GM10266 (cell line): ENCODE results near the gene TSPOAP1.

ENCODE experiments used
- DNase-seq: peaks from one replicate; pipeline ENCODE4 v3.0.0; 2012; ENCODE audit errors: extremely low spot score
- TF ChIP-seq, protein P1 (sequence below): IDR thresholded peaks from 2 replicates; pipeline ENCODE4 v1.5.1; 2012; ENCODE audit warnings: mild to moderate bottlenecking, low read depth; ENCODE audit not compliant: control insufficient read depth, insufficient read depth; ENCODE audit errors: missing control alignments

Gene TSPOAP1

DNA sequence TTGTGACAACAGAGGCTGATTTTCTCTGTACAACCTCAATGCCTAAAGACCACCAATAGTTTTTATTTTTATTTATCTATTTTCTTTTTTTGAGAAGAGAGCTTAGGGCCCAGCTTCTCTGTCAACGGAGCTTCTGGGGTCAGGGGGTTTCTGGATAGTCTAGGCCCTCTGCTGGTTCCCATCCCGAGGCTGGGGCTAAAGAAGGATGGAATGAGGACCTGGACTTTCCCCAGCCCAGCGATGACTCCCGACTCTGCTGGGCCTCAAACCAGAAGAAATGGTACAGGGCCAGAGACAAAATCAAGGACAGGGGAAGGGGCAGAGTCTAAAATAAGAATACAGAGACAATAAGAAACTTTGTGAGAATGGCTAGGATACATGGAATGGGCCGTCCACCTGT is 5.7 kb upstream of the TSPOAP1 start:
- DNase-seq: no peak
- TF ChIP-seq, protein P1, sequence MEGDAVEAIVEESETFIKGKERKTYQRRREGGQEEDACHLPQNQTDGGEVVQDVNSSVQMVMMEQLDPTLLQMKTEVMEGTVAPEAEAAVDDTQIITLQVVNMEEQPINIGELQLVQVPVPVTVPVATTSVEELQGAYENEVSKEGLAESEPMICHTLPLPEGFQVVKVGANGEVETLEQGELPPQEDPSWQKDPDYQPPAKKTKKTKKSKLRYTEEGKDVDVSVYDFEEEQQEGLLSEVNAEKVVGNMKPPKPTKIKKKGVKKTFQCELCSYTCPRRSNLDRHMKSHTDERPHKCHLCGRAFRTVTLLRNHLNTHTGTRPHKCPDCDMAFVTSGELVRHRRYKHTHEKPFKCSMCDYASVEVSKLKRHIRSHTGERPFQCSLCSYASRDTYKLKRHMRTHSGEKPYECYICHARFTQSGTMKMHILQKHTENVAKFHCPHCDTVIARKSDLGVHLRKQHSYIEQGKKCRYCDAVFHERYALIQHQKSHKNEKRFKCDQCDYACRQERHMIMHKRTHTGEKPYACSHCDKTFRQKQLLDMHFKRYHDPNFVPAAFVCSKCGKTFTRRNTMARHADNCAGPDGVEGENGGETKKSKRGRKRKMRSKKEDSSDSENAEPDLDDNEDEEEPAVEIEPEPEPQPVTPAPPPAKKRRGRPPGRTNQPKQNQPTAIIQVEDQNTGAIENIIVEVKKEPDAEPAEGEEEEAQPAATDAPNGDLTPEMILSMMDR: no peak

DNA sequence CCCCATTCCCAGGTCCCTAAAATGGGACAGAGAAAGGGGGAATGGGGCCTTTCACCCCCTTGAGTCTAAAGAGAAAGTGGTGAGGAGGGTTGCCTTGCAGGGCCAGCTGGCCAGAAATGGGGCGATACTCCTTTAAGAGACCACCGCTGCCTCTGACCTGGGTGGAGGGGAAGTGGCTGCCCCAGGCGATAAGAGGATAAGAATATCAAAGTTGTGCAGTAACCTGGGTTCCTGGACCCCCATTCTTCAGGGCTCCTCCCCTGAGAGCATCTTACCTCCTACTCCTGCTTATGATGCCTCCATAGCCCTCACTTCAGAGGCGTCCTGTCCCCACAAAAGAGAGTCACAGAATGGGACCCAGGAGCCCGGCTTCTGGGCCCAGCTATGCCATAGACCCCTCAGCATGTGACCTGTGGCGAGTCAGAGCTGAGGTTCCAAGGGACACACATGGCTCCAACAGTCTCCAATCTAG is 5.2 kb upstream of the TSPOAP1 start:
- DNase-seq: no peak
- TF ChIP-seq, protein P1: no peak

DNA sequence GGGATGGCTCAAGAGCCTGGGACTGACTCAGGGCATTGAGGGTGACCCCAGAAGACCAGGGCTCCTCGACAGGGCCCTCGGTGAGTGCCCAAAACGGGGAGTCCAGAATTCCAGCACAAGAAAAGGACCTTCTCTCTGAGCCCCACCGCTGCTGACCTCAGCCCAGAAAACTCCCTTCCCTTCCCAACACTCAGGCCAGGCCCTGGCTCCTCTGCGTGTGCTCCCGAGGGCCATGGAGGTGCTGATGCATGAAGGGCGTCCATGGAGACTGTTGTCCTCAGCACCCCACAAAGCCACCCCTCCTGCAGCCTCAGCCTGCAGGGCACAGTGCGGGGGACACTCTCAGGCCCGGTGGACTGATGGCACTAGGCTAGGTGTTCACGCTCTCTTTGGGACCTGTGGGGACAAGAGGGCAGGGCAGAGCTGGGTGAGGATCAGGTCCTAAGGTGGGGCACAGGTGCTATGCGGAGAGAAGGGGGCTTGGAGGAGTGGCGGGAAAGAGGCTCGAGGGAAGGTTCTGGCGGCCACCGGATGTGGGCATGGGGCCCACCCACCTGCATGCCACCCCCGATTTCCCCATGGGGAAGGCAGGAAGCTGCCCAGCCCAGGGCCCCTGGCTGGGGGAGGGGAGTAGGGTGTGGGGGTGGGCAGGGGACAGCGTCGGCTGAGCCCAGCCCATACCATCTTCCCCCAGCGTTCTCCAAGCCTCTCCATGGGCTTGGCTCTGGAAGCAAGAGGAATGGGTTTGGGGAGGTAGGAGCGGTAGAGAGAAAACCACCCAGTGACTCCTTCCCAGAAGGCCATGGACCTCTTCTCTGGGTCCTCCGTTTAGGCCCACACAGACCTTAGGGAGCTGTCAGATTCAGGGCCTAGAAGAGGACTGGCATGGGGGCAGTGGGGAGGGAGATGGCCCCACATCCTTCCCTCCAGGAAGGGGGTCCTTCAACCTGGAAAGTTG is 4.5 kb upstream of the TSPOAP1 start:
- TF ChIP-seq, protein P1: no peak
- no peak for DNase-seq

DNA sequence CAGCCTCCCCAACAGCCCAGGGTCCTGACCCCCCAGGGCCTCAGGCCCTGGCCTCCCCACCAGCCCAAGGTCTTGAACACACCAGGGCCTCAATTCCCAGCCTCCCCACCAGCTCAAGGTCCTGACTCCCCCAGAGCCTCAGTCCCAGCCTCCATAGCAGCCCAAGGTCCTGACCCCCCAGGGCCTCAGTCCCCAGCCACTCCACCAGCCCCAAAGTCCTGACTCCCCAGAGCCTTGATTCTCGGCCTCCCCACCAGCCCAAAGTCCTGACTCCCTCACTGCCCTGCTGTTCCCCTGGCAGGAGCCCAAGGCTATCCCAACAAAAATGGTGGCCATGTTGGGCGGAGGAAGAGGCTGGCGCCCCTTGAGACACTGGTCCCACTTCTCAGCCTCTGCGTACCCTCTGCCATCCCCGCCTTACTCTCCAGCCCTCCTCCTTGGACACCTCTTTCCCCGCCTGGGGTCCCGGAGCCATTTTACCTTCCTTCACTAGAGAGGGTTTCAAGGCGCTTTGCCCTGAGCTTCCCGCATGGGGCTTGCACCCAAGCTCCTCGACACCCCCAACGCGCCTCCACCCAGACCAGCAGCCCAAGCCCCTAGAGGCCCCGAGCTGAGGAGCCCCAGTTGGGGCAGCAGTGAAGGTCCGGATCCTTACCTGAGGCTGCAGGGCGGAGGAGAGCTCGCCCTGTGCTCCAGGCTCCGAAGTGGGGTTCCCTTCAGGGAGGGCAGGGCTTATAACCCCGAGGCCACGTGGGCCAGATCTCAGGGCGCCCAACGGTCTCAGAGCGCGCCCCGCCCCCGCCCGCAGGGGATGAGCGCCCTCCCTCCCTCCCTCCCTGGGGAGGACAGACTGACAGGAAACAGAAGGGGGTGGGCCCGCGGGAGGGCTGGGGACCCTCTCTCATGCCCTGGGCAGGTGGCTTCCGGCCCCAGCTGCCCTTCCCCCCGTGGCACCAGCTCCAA is 3.5 kb upstream of the TSPOAP1 start:
- DNase-seq: peak; percentile 74
- TF ChIP-seq, protein P1: no peak

DNA sequence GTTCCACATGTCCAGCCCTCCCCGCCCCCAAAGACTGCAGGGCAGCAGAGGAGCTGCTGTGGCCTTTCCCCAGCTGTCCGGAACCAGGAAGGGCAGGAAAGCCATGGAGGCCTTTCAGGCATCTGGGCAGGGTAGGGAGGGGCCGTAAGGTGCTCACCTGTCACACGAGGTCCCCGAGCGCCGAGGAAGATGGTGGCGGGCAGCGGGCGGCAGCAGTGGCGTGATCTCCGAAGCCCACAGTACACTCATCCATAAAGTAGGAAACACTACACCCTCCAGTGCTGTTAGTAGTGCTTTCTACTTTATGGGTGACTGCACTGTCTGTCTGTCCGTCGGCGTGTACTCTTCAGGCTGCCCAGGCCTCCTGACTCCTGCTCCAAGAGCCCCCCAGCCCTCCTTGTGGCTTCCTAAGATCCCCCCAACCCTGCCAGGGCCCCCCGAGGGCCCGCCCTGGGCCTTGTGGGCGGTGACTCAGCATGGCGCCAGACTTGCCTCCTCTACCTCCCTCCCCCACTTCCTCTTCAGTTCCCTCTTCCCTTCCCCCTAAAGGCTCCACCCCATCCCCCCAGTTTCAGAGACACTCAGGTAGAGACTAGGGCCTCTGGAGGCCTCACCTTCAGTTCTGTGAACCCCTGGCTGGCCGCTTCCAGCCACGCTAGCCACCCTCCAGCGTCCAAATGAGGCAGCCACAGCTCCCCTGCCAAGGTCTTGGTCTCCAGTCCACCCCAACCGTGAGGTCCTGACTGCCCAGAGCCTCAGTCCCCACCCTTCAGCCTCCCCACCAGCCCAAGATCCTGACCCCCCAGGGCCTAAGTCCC is 2.6 kb upstream of the TSPOAP1 start:
- no peak for DNase-seq
- TF ChIP-seq, protein P1: no peak

DNA sequence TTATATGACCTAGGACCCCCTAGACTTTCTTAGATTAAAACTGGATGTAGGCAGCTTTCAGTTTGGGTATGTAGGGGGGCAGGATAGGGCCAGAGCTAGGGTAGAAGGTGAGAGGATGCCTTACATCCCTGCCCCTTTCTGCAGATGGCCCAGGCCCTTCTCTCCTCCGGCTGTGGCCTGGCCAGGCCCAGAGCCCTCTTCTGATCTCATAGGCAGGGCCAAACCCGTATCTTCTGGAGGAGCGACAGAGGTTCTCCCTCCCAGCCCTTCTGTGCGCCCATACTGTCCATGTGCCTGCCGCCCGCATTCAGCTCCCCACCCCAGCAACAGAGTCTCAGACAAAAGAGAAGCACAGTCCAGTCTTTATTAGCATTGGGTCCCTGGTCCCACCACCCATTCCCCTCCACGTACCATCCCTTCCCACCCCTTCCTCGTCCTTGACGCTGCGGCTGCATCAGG is 2.0 kb upstream of the TSPOAP1 start:
- no peak for DNase-seq
- TF ChIP-seq, protein P1: no peak
